HepG2 (cell line): ENCODE data around the gene GNAI2. TPM values are rescaled to one million over a fixed set of nuclear protein-coding genes. Genes with fewer than 3 reads are reported as not detected.
A peak's percentile ranks its signal among the peaks of the same experiment; 100 is the strongest.

ENCODE experiments used
- ATAC-seq: fragments of 200-7000 bp; cut with Tn5 transposase; 3 replicates; pipeline ENCODE4 v1.9.1; 2020; ENCODE audit warnings: mild to moderate bottlenecking, moderate library complexity
- BruUV-seq: library from RNA; stranded (reverse); fragments of 400-500 nt; replicated peaks from 2 replicates; lab custom pipeline; 2021; lab: Mats Ljungman, UMichigan
- CTCF ChIA-PET: fragments of 300-600 bp; formaldehyde crosslinking; extraction: SDS; loops from one replicate; lab custom pipeline; 2021; ENCODE audit warnings: low total read pairs, inconsistent platforms, low intra/inter-chr PET ratio; lab: Yijun Ruan, JAX
- POLR2A ChIA-PET: fragments of 350-600 bp; sonication (Branson Sonifier 250); formaldehyde crosslinking; loops from one replicate; lab custom pipeline; 2020; ENCODE audit warnings: antibody characterized with exemption, inconsistent platforms; lab: Yijun Ruan, JAX
- DNase-seq: peaks from one replicate; pipeline ENCODE4 v3.0.0-alpha.2; 2015; ENCODE audit warnings: low spot score
- FAIRE-seq: peaks from 3 replicates; lab custom pipeline; 2011; peaks lifted over from hg19 to GRCh38; lab: Jason Lieb, UNC
- H2AFZ ChIP-seq: one replicate; pipeline ENCODE4 v1.6.1; 2011; ENCODE audit warnings: low read length, inconsistent platforms
- H3K27ac ChIP-seq: fragments of 300-600 bp; 3 replicates; pipeline ENCODE4 v1.8.0; 2011; ENCODE audit warnings: mixed run types, mild to moderate bottlenecking, mixed read lengths, low read length, inconsistent platforms; ENCODE audit not compliant: insufficient read depth; ENCODE audit errors: extremely low read length
- H3K27me3 ChIP-seq, 2 experiments: fragments of 200-600 bp in 1 of 2; 2 replicates in 1 of 2; 3 replicates in 1 of 2; pipeline versions ENCODE4 v1.6.0 to v1.8.0; 2011; ENCODE audit warnings: low read length in 2 of 2, mild to moderate bottlenecking in 2 of 2, moderate library complexity in 2 of 2, inconsistent platforms in 1 of 2; ENCODE audit not compliant: insufficient read depth in 2 of 2, control insufficient read depth in 1 of 2
- H3K36me3 ChIP-seq, 2 experiments: fragments of 200-600 bp in 1 of 2; replicated peaks in 1 of 2; 2 replicates in 1 of 2; 3 replicates in 1 of 2; pipeline versions ENCODE4 v1.5.1 to v1.8.0; 2011; ENCODE audit warnings: low read length in 2 of 2, inconsistent platforms in 1 of 2; ENCODE audit not compliant: insufficient read depth in 2 of 2, control insufficient read depth in 1 of 2
- H3K4me1 ChIP-seq: 2 replicates; pipeline ENCODE4 v1.5.1; 2012; ENCODE audit warnings: low read length, inconsistent platforms; ENCODE audit not compliant: insufficient read depth
- H3K4me2 ChIP-seq: 2 replicates; pipeline ENCODE4 v1.6.0; 2011; ENCODE audit warnings: low read depth, low read length, inconsistent platforms
- H3K4me3 ChIP-seq, 3 experiments: fragments of 200-600 bp in 1 of 3; sonication (generic), shearing (Covaris generic) in 1 of 3; replicated peaks in 1 of 3; 2 replicates each; pipeline ENCODE4 v1.5.1; 2011 to 2016; ENCODE audit warnings: low read length in 3 of 3, inconsistent platforms in 2 of 3, low read depth in 2 of 3, mild to moderate bottlenecking in 2 of 3, control low read depth in 1 of 3, mixed read lengths in 1 of 3; ENCODE audit not compliant: insufficient read depth in 1 of 3
- H3K79me2 ChIP-seq: one replicate; pipeline ENCODE4 v1.6.1; 2011; ENCODE audit warnings: low read length, inconsistent platforms; ENCODE audit not compliant: insufficient read depth
- H3K9ac ChIP-seq: 2 replicates; pipeline ENCODE4 v1.6.0; 2011; ENCODE audit warnings: mild to moderate bottlenecking, low read depth, low read length, inconsistent platforms; ENCODE audit not compliant: insufficient read depth
- H3K9me3 ChIP-seq: 2 replicates; pipeline ENCODE4 v1.5.1; 2012; ENCODE audit warnings: mild to moderate bottlenecking, low read length
- H4K20me1 ChIP-seq: 2 replicates; pipeline ENCODE4 v1.6.0; 2011; ENCODE audit warnings: inconsistent platforms, mild to moderate bottlenecking, low read length, moderate library complexity; ENCODE audit not compliant: insufficient read depth
- ATF2 ChIP-seq: sonication (generic); formaldehyde crosslinking; IDR thresholded peaks from 2 replicates; pipeline ENCODE4 v1.4.0; 2020; ENCODE audit warnings: missing genetic modification reagents
- FIP1L1 ChIP-seq: fragments of 200-400 bp; formaldehyde crosslinking; IDR thresholded peaks from 2 replicates; pipeline ENCODE4 v1.6.1; 2018; ENCODE audit warnings: low read depth, mild to moderate bottlenecking, low read length, moderate library complexity, borderline replicate concordance; ENCODE audit not compliant: insufficient read depth
- FOSL2 ChIP-seq: sonication (generic); formaldehyde crosslinking; IDR thresholded peaks from 2 replicates; pipeline ENCODE4 v1.4.0; 2020; ENCODE audit warnings: missing genetic modification reagents
- FOXP1 ChIP-seq, 2 experiments: fragments of 450-650 bp in 1 of 2; IDR thresholded peaks; 2 replicates each; pipeline ENCODE4 v1.6.1; 2017 to 2018; ENCODE audit warnings: antibody characterized with exemption in 1 of 2
- HDAC1 ChIP-seq: sonication (generic); formaldehyde crosslinking; IDR thresholded peaks from 2 replicates; pipeline ENCODE4 v1.5.1; 2020; ENCODE audit warnings: mild to moderate bottlenecking, missing genetic modification reagents
- HIC2 ChIP-seq: sonication (generic); formaldehyde crosslinking; IDR thresholded peaks from 2 replicates; pipeline ENCODE4 v1.9.0; 2022; ENCODE audit warnings: low read depth, missing genetic modification reagents
- KAT8 ChIP-seq: IDR thresholded peaks from 2 replicates; pipeline ENCODE4 v1.6.1; 2016; ENCODE audit warnings: missing genetic modification reagents, missing compliant biosample characterization
- MED1 ChIP-seq: sonication (generic); formaldehyde crosslinking; IDR thresholded peaks from 2 replicates; pipeline ENCODE4 v1.4.0; 2020; ENCODE audit warnings: missing genetic modification reagents
- RELA ChIP-seq: sonication (generic); formaldehyde crosslinking; IDR thresholded peaks from 2 replicates; pipeline ENCODE4 v1.4.0; 2020; ENCODE audit warnings: missing genetic modification reagents
- TOE1 ChIP-seq: sonication (generic); formaldehyde crosslinking; IDR thresholded peaks from 2 replicates; pipeline ENCODE4 v1.4.0; 2020; ENCODE audit warnings: mild to moderate bottlenecking, missing genetic modification reagents
- ZBTB43 ChIP-seq: sonication (generic); formaldehyde crosslinking; conservative IDR thresholded peaks from 2 replicates; pipeline ENCODE4 v1.4.0; 2020; ENCODE audit warnings: missing genetic modification reagents
- ZBTB7B ChIP-seq: sonication (generic); formaldehyde crosslinking; IDR thresholded peaks from 2 replicates; pipeline ENCODE4 v1.4.0; 2020; ENCODE audit warnings: missing genetic modification reagents
- ZMAT5 ChIP-seq: sonication (generic); formaldehyde crosslinking; IDR thresholded peaks from 2 replicates; pipeline ENCODE4 v1.5.0; 2020; ENCODE audit warnings: mild to moderate bottlenecking, low read depth, missing genetic modification reagents, borderline replicate concordance
- ZNF670 ChIP-seq: sonication (generic); formaldehyde crosslinking; IDR thresholded peaks from 2 replicates; pipeline ENCODE4 v1.8.0; 2022; ENCODE audit warnings: mild to moderate bottlenecking, missing genetic modification reagents, borderline replicate concordance
- ZNF841 ChIP-seq: sonication (generic); formaldehyde crosslinking; IDR thresholded peaks from 2 replicates; pipeline ENCODE4 v1.8.1; 2023; ENCODE audit warnings: missing genetic modification reagents, borderline replicate concordance
- WGBS: methylation state at CpG from one replicate; pipeline ENCODE4 v1.1.6; 2017; ENCODE audit warnings: low lambda C conversion rate; 5-methylcytosine and 5-hydroxymethylcytosine counted together
- in situ Hi-C: cut with HindIII; loops from 2 replicates; pipeline ENCODE4 v1.10.0; 2017; ENCODE audit warnings: low pct_unique_long_range_greater_than_20kb; ENCODE audit not compliant: extremely low pct_ligation_motif_present
- intact Hi-C: fragments of 100-400 bp; cut with micrococcal nuclease; formaldehyde crosslinking; loops from one replicate; pipeline ENCODE4 v1.10.0; 2022; ENCODE audit not compliant: unreplicated experiment
- polyA plus RNA-seq, 8 experiments: library from polyadenylated mRNA; depleted of rRNA in 3 of 8; stranded (reverse) in 7 of 8; unstranded in 1 of 8; fragments of >200 nt; fragmentation: Illumina TruSeq in 4 of 8; extraction: Trizol in 4 of 8; gene quantifications; 2 replicates each; pipeline versions ENCODE4 v1.2.1 to v1.2.3, GENCODE V29; 2011 to 2016; ENCODE audit warnings: low read depth in 4 of 8, missing spikeins in 1 of 8, mixed read lengths in 1 of 8; ENCODE audit not compliant: insufficient read depth in 1 of 8
- total RNA-seq, 5 experiments: library from RNA; depleted of rRNA; stranded (reverse); fragments of >200 nt; fragmentation: Illumina TruSeq; extraction: Trizol; gene quantifications; 2 replicates each; pipeline ENCODE4 v1.2.3, GENCODE V29; 2016; ENCODE audit warnings: low read depth in 1 of 5

Gene GNAI2
- total and polyA plus RNA-seq, 2 of the 13 experiments (the other 11 are each of a cell fraction or from before 2014, with no cell fraction given): 51.1 to 66.2 TPM

- ChIA-PET CTCF (interaction anchor here (0.7 to 6.4 kb wide), 5 partner anchors 13 to 51 kb away, joined by 3 to 81 read pairs (median 10); no protein-coding TSS in a partner anchor), POLR2A (interaction anchor here (5.5 kb wide), 1 partner anchor 12 kb away, joined by 155 read pairs; no protein-coding TSS in a partner anchor)
- WGBS: 76% methylated on average over 48 of the region's 61 CpGs
- Histone ChIP-seq H3K36me3 (peaks cover 11 to 30% of the 10 kb centered on the region in 2 experiments), H4K20me1 (no peaks in the 10 kb centered on the region; the same call in 1 of the 2 replicates), H3K9me3 (no peaks in the 10 kb centered on the region), H3K27ac (peak overlapping the region; percentile 88), H3K4me3 (no peak overlapping the region), H3K79me2 (peaks cover 33% of the 10 kb centered on the region), H3K27me3 (no peaks in the 10 kb centered on the region; a peak in 1 of 5 replicates), H3K9ac (no peak overlapping the region), H3K4me1 (peaks cover 54% of the 10 kb centered on the region), H2AFZ (no peak overlapping the region), H3K4me2 (no peak overlapping the region)
- no TSS peak for BruUV-seq
- peak; percentile 13 for ATAC-seq
- intact Hi-C loops: loop anchor here (1.0 to 5.0 kb wide), 3 partner anchors 13 to 81 kb away; partner anchors contain the start of gene GNAT1
- peak; percentile 64 for DNase-seq
- in situ Hi-C loops: loop anchor here (5.0 to 10.0 kb wide), 2 partner anchors 46 to 78 kb away; partner anchors contain the start of gene GNAT1
- peak; percentile 74 for FAIRE-seq
- TF ChIP-seq RELA (CRISPR knock-in tag) (peak; percentile 78; the same call in 1 of the 2 replicates), HIC2 (CRISPR knock-in tag) (0 out of 2 replicates have a peak, but pooled peaks have one; percentile 44), ZNF841 (CRISPR knock-in tag) (no peak), FOSL2 (0 out of 2 replicates have a peak, but pooled peaks have one; percentile 37), HDAC1 (CRISPR knock-in tag) (peak; percentile 57), TOE1 (CRISPR knock-in tag) (no peak), ZMAT5 (no peak), ZBTB43 (CRISPR knock-in tag) (no peak), ATF2 (CRISPR knock-in tag) (peak; percentile 94), ZNF670 (CRISPR knock-in tag) (no peak), FIP1L1 (no peak), MED1 (CRISPR knock-in tag) (peak; percentile 71; the same call in 1 of the 2 replicates), FOXP1 (IDR thresholded peaks at IDR 0.05) (no peak), FOXP1 (CRISPR knock-in tag; IDR thresholded peaks at IDR 0.05) (no peak), ZBTB7B (peak; percentile 47; the same call in 1 of the 2 replicates), KAT8 (CRISPR knock-in tag) (peak; percentile 47; the same call in 1 of the 2 replicates)
Measured at GRCh38 chr3:50272911-50273688, 37.1 kb downstream of the GNAI2 start.
